Midbrain (tissue), 1 donor: ENCODE measurements around the gene CYP3A5.
"Not testable (repeated sequence)": the region's sequence is repeated elsewhere in the genome, so short reads cannot be mapped to it uniquely, and the experiment has no call there.

Experiments
- DNase-seq: peaks from one replicate; lab custom pipeline; 2025; lab: John Stamatoyannopoulos, UW

The CYP3A5 gene

GRCh38 chr7:99642027-99642426 is 37.8 kb downstream of the CYP3A5 start:
- no peak for DNase-seq

- DNase-seq, result no peak
These were observed 40.5 kb downstream of the CYP3A5 start for GRCh38 chr7:99639267-99639666.

GRCh38 chr7:99638731-99639130 is 41.1 kb downstream of the CYP3A5 start:
- DNase-seq, result no peak

GRCh38 chr7:99637414-99637813 is 42.4 kb downstream of the CYP3A5 start:
- DNase-seq, result not testable (repeated sequence)

GRCh38 chr7:99631295-99632109 is 48.3 kb downstream of the CYP3A5 start:
- DNase-seq, result no peak

GRCh38 chr7:99629643-99630042 is 50.2 kb downstream of the CYP3A5 start:
- no peak for DNase-seq

- DNase-seq, result no peak
These were observed 51.0 kb downstream of the CYP3A5 start for GRCh38 chr7:99628471-99629465.

- no peak for DNase-seq
These were observed 52.3 kb downstream of the CYP3A5 start for GRCh38 chr7:99627513-99627912.

- no peak for DNase-seq
These were observed 53.1 kb downstream of the CYP3A5 start for GRCh38 chr7:99626661-99627060.

- DNase-seq, result no peak
These were observed 53.8 kb downstream of the CYP3A5 start for GRCh38 chr7:99625961-99626360.

- no peak for DNase-seq
These were observed 54.5 kb downstream of the CYP3A5 start for GRCh38 chr7:99625321-99625720.

- DNase-seq, result no peak
These were observed 55.3 kb downstream of the CYP3A5 start for GRCh38 chr7:99624484-99624883.

- DNase-seq, result no peak
These were observed 55.9 kb downstream of the CYP3A5 start for GRCh38 chr7:99623702-99624447.

GRCh38 chr7:99623091-99623693 is 56.6 kb downstream of the CYP3A5 start:
- DNase-seq, result no peak

- no peak for DNase-seq
These were observed 57.2 kb downstream of the CYP3A5 start for GRCh38 chr7:99622596-99622995.

- DNase-seq, result no peak
These were observed 58.5 kb downstream of the CYP3A5 start for GRCh38 chr7:99621271-99621670.

GRCh38 chr7:99619571-99620130 is 60.1 kb downstream of the CYP3A5 start:
- no peak for DNase-seq

GRCh38 chr7:99618726-99619125 is 61.1 kb downstream of the CYP3A5 start:
- no peak for DNase-seq

GRCh38 chr7:99617192-99617781 is 62.5 kb downstream of the CYP3A5 start:
- no peak for DNase-seq

GRCh38 chr7:99616359-99617191 is 63.2 kb downstream of the CYP3A5 start, which contains the start of gene ZSCAN25:
Gene ZSCAN25 (plus strand): TSS chr7:99616946. CDS start chr7:99619607, 2,661 bp downstream.
- DNase-seq, result peak; percentile 89
